ENCODE measurements around the gene SPHKAP. TPM values are rescaled to one million over a fixed set of nuclear protein-coding genes. Genes with fewer than 3 reads are reported as not detected.

SPHKAP gene
- total RNA-seq = not detected in 2 replicates

GRCh38 chr2:228181098-228182019 lies at the start of gene SPHKAP:
Gene SPHKAP (minus strand): TSS chr2:228181687. CDS start chr2:228181598, 89 bp downstream.

All from regular cardiac myocyte (primary cell).